ENCODE measurements around the gene LYRM9. TPM values are rescaled to one million over a fixed set of nuclear protein-coding genes. Genes with fewer than 3 reads are reported as not detected.
A peak's percentile ranks its signal among the peaks of the same experiment; 100 is the strongest.
"Not testable (repeated sequence)": the region's sequence is repeated elsewhere in the genome, so short reads cannot be mapped to it uniquely, and the experiment has no call there.

The LYRM9 gene
- total RNA-seq, 2 donors from 2014 or later = 2.7 to 2.9 TPM

- no peaks in the 10 kb centered on the region for H3K4me1 ChIP-seq
Observed at GRCh38 chr17:27853091-27853490, 40.1 kb downstream of the LYRM9 start.

GRCh38 chr17:27849474-27850185, 43.5 kb downstream of the LYRM9 start:
- H3K36me3 ChIP-seq = no peaks in the 10 kb centered on the region
- no peak for DNase-seq
- H3K9me3 ChIP-seq = no peaks in the 10 kb centered on the region
- TF ChIP-seq CTCF (IDR thresholded peaks at IDR 0.05) = no peak
- no peaks in the 10 kb centered on the region for H3K27me3 ChIP-seq
- H3K27ac ChIP-seq = no peak overlapping the region
- H3K4me3 ChIP-seq = no peak overlapping the region
- no peaks in the 10 kb centered on the region for H3K4me1 ChIP-seq
- intact Hi-C loops (cut with DNase I) = no loop called here
- no peak overlapping the region for H3K9ac ChIP-seq (ENCODE audit: low read depth in 2 of 2, low read length in 2 of 2)

More at GRCh38 chr17:27853091-27853490, 40.1 kb downstream of the LYRM9 start:
- TF ChIP-seq CTCF (IDR thresholded peaks at IDR 0.05) = no peak
- Histone ChIP-seq H3K27ac (no peak overlapping the region), H3K27me3 (no peaks in the 10 kb centered on the region), H3K9me3 (no peaks in the 10 kb centered on the region), H3K36me3 (no peaks in the 10 kb centered on the region), H3K4me3 (no peak overlapping the region), H3K9ac (ENCODE audit: low read depth in 2 of 2, low read length in 2 of 2) (no peak overlapping the region)
- intact Hi-C loops (cut with DNase I) = no loop called here
- no peak for DNase-seq

GRCh38 chr17:27848931-27849330, 44.2 kb downstream of the LYRM9 start:
- Histone ChIP-seq H3K4me3 (no peak overlapping the region), H3K9ac (ENCODE audit: low read depth in 2 of 2, low read length in 2 of 2) (peak overlapping the region in 1 of 2 donors; percentile 3), H3K9me3 (no peaks in the 10 kb centered on the region), H3K4me1 (no peaks in the 10 kb centered on the region), H3K27me3 (no peaks in the 10 kb centered on the region), H3K27ac (no peak overlapping the region), H3K36me3 (no peaks in the 10 kb centered on the region)
- intact Hi-C loops (cut with DNase I) = no loop called here
- peak; percentile 44 for DNase-seq
- TF ChIP-seq CTCF (IDR thresholded peaks at IDR 0.05) = no peak

- intact Hi-C loops (cut with DNase I); H3K9me3 ChIP-seq; H3K27ac ChIP-seq; DNase-seq; H3K4me3 ChIP-seq; H3K4me1 ChIP-seq; H3K9ac ChIP-seq (ENCODE audit: low read depth in 2 of 2, low read length in 2 of 2); H3K36me3 ChIP-seq; H3K27me3 ChIP-seq: not testable (repeated sequence)
Observed at GRCh38 chr17:27846808-27847307, 46.3 kb downstream of the LYRM9 start.

- Histone ChIP-seq H3K27me3 (no peaks in the 10 kb centered on the region), H3K9ac (ENCODE audit: low read depth in 2 of 2, low read length in 2 of 2) (no peak overlapping the region), H3K36me3 (no peaks in the 10 kb centered on the region), H3K27ac (no peak overlapping the region), H3K9me3 (no peaks in the 10 kb centered on the region), H3K4me3 (no peak overlapping the region), H3K4me1 (no peaks in the 10 kb centered on the region)
- TF ChIP-seq CTCF (IDR thresholded peaks at IDR 0.05) = no peak
- intact Hi-C loops (cut with DNase I) = no loop called here
- DNase-seq = no peak
Observed at GRCh38 chr17:27846042-27846655, 47.0 kb downstream of the LYRM9 start.

All from colonic mucosa (tissue), 4 donors.